Muscle of leg (tissue), 11 donors: Measurements from ENCODE around the gene LMF1. TPM values are rescaled to one million over a fixed set of nuclear protein-coding genes. Genes with fewer than 3 reads are reported as not detected.

Source experiments
- DNase-seq: peaks from one replicate; pipeline ENCODE4 v3.0.0; 2013
- H3K27ac ChIP-seq: one replicate; pipeline ENCODE4 v1.5.1; 2013; ENCODE audit warnings: mild to moderate bottlenecking, low read length, control low read depth
- H3K27me3 ChIP-seq: one replicate; pipeline ENCODE4 v1.6.1; 2013; ENCODE audit warnings: low read length; ENCODE audit not compliant: control insufficient read depth, insufficient read depth
- H3K36me3 ChIP-seq: one replicate; pipeline ENCODE4 v1.6.1; 2013; ENCODE audit warnings: low read length; ENCODE audit not compliant: control insufficient read depth, insufficient read depth
- H3K4me1 ChIP-seq: one replicate; pipeline ENCODE4 v1.6.1; 2013; ENCODE audit warnings: low read length; ENCODE audit not compliant: control insufficient read depth, insufficient read depth
- H3K4me3 ChIP-seq: one replicate; pipeline ENCODE4 v1.5.1; 2013; ENCODE audit warnings: low read length, control low read depth
- H3K9me3 ChIP-seq: replicated peaks from 2 replicates; pipeline ENCODE4 v1.6.1; 2013; ENCODE audit warnings: low read depth, low read length; ENCODE audit not compliant: control insufficient read depth
- WGBS: methylation state at CpG from one replicate; pipeline ENCODE4 v1.1.5; 2013; ENCODE audit warnings: missing lambda C conversion rate; ENCODE audit not compliant: insufficient coverage; 5-methylcytosine and 5-hydroxymethylcytosine counted together
- polyA plus RNA-seq, 8 donors: library from polyadenylated mRNA; unstranded; fragments of 120-200 nt; gene quantifications; one replicate each; pipeline versions ENCODE4 v1.2.1 to v1.2.3, GENCODE V29; 2013; ENCODE audit warnings: inconsistent platforms in 1 of 8, low replicate concordance in 1 of 8; ENCODE audit not compliant: insufficient read length in 8 of 8, insufficient read depth in 1 of 8
- total RNA-seq: library from RNA; stranded (reverse); fragments of 120-200 nt; gene quantifications from one replicate; pipeline ENCODE4 v1.2.4, GENCODE V29; 2013

LMF1 gene
- total and polyA plus RNA-seq, 9 donors: 8.7 to 14.1 (median 10.2) TPM

GRCh38 chr16:818132-818531 lies 152.7 kb downstream of the LMF1 start:
- Histone ChIP-seq H3K36me3 (no peaks in the 10 kb centered on the region), H3K4me3 (no peak overlapping the region), H3K27me3 (peaks cover 44% of the 10 kb centered on the region), H3K4me1 (peaks cover 8% of the 10 kb centered on the region), H3K9me3 (no peaks in the 10 kb centered on the region), H3K27ac (no peak overlapping the region)
- DNase-seq: no peak
- WGBS: 93% methylated on average over 6 of the region's 8 CpGs

- WGBS: 45% methylated on average over 64 of the region's 71 CpGs
- H3K36me3 ChIP-seq: no peaks in the 10 kb centered on the region
- no peak overlapping the region for H3K27ac ChIP-seq
- DNase-seq: no peak
- no peaks in the 10 kb centered on the region for H3K9me3 ChIP-seq
- peaks cover 49% of the 10 kb centered on the region for H3K27me3 ChIP-seq
- H3K4me3 ChIP-seq: no peak overlapping the region
- H3K4me1 ChIP-seq: peaks cover 10% of the 10 kb centered on the region
These were observed 153.5 kb downstream of the LMF1 start for GRCh38 chr16:817001-817906.

GRCh38 chr16:815861-816260 lies 154.9 kb downstream of the LMF1 start:
- DNase-seq: no peak
- Histone ChIP-seq H3K9me3 (peaks cover 2% of the 10 kb centered on the region), H3K4me3 (no peak overlapping the region), H3K36me3 (no peaks in the 10 kb centered on the region), H3K27me3 (peaks cover 50% of the 10 kb centered on the region), H3K27ac (no peak overlapping the region), H3K4me1 (peaks cover 10% of the 10 kb centered on the region)
- 95% methylated on average over 13 of the region's 15 CpGs for WGBS

GRCh38 chr16:814974-815373 lies 155.8 kb downstream of the LMF1 start:
- Histone ChIP-seq H3K4me3 (no peak overlapping the region), H3K27ac (no peak overlapping the region), H3K4me1 (peaks cover 10% of the 10 kb centered on the region), H3K9me3 (peaks cover 2% of the 10 kb centered on the region), H3K27me3 (peaks cover 50% of the 10 kb centered on the region), H3K36me3 (no peaks in the 10 kb centered on the region)
- WGBS: 34% methylated on average over 5 of the region's 9 CpGs
- DNase-seq: no peak

GRCh38 chr16:813916-814412 lies 156.8 kb downstream of the LMF1 start:
- peaks cover 5% of the 10 kb centered on the region for H3K9me3 ChIP-seq
- peaks cover 10% of the 10 kb centered on the region for H3K4me1 ChIP-seq
- no peak for DNase-seq
- H3K27me3 ChIP-seq: peaks cover 40% of the 10 kb centered on the region
- 49% methylated on average over 17 of the region's 22 CpGs for WGBS
- no peak overlapping the region for H3K27ac ChIP-seq
- no peaks in the 10 kb centered on the region for H3K36me3 ChIP-seq
- H3K4me3 ChIP-seq: no peak overlapping the region

DNA sequence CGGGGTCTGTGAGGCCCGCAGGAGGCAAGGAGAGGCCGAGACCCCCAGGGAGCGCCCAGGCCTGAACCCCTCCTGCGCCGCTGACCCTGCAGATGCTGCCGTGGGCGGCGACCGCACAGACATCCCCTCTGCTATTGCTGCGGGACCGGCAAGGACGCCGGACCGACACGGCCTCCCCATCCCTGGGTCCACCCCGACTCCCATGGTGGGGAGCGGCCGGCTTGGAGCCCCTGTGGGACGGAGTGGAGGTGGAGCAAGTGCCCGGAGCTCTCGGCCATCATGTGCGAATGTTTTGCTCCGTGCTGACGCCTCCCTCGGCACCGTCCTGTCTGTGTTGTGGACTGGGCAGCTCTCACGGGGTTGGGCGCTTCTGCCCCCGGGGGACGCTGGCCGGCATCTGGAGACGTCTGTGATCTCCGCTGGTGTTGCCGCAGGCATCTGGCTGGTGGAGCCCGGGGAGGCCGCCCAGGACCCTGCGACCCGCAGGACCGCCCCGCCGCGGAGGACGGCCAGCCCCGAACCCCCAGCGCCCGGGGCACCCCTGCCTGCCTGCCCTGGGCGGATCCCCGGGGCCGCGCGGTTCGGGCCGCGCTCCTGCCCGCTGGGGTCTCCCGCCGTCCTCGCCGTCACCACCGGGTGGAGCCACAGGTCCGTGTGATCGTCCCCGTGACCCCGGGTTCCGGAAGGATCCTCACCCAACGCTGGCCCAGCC lies 157.4 kb downstream of the LMF1 start:
- peak; percentile 44 for DNase-seq
- WGBS: 8% methylated on average over 66 of the region's 67 CpGs

DNA sequence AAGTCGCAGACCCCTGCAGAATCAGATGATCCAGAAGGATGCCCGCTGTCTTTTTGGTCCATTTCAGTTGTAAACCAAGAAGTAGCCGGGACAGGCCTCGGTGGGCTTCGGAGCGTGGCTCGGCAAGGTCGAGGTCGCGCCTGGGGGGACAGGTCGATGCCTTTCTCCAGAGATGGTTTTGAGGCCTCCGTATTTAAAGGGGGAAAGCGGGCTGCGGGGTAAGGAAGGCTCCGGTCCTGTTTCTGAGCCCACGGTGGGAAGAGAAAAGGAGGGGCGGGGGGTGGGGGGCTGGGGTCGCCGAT lies 162.7 kb downstream of the LMF1 start:
- DNase-seq: no peak
- H3K27ac ChIP-seq: no peak overlapping the region
- peaks cover 5% of the 10 kb centered on the region for H3K9me3 ChIP-seq
- no peaks in the 10 kb centered on the region for H3K36me3 ChIP-seq
- peak overlapping the region; percentile 73 for H3K4me3 ChIP-seq
- H3K4me1 ChIP-seq: peaks cover 25% of the 10 kb centered on the region
- H3K27me3 ChIP-seq: peaks cover 20% of the 10 kb centered on the region
- WGBS: 12% methylated on average over 11 of the region's 19 CpGs

More for the DNA sequence above, 157.4 kb downstream of the LMF1 start:
- Histone ChIP-seq H3K36me3 (no peaks in the 10 kb centered on the region), H3K27ac (no peak overlapping the region), H3K27me3 (peaks cover 42% of the 10 kb centered on the region), H3K4me1 (peaks cover 15% of the 10 kb centered on the region), H3K9me3 (peaks cover 5% of the 10 kb centered on the region), H3K4me3 (no peak overlapping the region)

GRCh38 chr16:807347-808084 lies 163.3 kb downstream of the LMF1 start:
- 2% methylated on average over 79 of the region's 80 CpGs for WGBS
- Histone ChIP-seq H3K27me3 (peaks cover 22% of the 10 kb centered on the region), H3K4me1 (peaks cover 24% of the 10 kb centered on the region)

GRCh38 chr16:805474-805873 lies 165.3 kb downstream of the LMF1 start:
- Histone ChIP-seq H3K36me3 (no peaks in the 10 kb centered on the region), H3K9me3 (peaks cover 3% of the 10 kb centered on the region), H3K4me3 (no peak overlapping the region), H3K27me3 (peaks cover 37% of the 10 kb centered on the region), H3K27ac (no peak overlapping the region), H3K4me1 (peaks cover 24% of the 10 kb centered on the region)
- DNase-seq: no peak
- 74% methylated on average over 17 of the region's 17 CpGs for WGBS

More at GRCh38 chr16:807347-808084, 163.3 kb downstream of the LMF1 start:
- Histone ChIP-seq H3K4me3 (peak overlapping the region; percentile 73), H3K27ac (peak overlapping the region; percentile 84), H3K9me3 (peaks cover 5% of the 10 kb centered on the region), H3K36me3 (no peaks in the 10 kb centered on the region)
- DNase-seq: peak; percentile 96
